ENCODE data around the gene ADIPOR2.

DNA sequence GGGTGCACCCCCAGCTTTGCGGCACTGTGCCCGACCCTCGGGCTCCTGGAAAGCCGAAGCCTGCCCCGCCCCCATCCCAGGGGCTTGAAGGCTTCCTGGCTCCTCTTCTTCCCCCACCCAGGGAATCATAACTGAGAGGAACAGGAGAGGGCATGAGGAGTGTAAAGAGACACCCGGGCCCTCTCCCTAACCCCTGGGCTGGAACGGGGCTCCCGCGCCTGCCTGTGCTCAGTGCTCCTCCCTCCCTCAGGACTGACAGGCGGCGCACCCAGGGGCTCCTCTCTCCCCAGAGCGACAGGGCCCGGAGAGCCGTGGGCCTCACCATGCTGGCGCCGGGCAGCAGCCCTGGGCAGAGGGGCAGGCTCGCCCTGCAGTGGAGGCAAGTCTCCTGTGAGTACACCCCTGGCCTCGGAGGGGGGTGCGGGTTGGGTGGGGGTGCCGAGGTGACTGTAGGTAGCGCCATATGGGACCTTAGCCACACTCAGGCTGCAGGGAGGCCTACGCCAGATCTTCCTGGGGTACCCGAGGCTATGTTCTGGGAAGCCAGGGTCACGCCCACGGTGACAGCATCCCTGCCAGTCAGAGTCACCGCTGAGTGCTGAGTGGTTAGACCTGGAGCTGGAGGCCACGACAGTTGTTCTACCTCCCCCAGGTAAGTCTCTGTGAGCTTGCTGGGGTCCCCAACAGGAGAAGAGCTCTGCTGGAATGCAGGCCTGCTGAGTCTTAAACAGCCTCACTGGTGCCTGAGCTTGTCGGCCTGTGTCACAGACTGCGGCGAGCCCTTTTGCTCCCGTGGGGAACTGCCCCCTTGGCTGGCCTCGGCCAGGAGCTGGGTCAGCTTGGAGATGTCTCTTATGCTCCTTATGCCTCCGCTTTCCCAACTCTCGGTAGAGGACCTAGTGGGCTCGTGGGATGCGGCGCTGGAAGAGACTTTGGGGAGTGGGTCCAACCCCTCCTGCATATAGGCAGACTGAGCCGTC, 137.2 kb downstream of the ADIPOR2 start:
- no peak for TF ChIP-seq CTCF (IDR thresholded peaks at IDR 0.05; ENCODE audit: low read length)
- TF ChIP-seq EZH2 (IDR thresholded peaks at IDR 0.05; ENCODE audit: borderline replicate concordance, low read length) = no peak

Measured in OCI-LY1 (cell line).